SK-N-MC (cell line): ENCODE results near the gene RNF212B.
"Not testable (repeated sequence)": the region's sequence is repeated elsewhere in the genome, so short reads cannot be mapped to it uniquely, and the experiment has no call there.

Experiments
- DNase-seq: peaks from one replicate; pipeline ENCODE4 v3.0.0-alpha.2; 2011; ENCODE audit warnings: low read depth, low spot score
- H3K27ac ChIP-seq: fragments of 200-600 bp; sonication (generic); 2 replicates; pipeline ENCODE4 v1.5.1; 2016; ENCODE audit warnings: mixed run types
- H3K36me3 ChIP-seq: fragments of 200-600 bp; sonication (generic); 2 replicates; pipeline ENCODE4 v1.6.1; 2017; ENCODE audit warnings: antibody characterized with exemption, low read length, mixed read lengths; ENCODE audit not compliant: insufficient read depth
- H3K4me3 ChIP-seq: fragments of 200-600 bp; sonication (generic); 2 replicates; pipeline ENCODE4 v1.5.1; 2016
- H3K9ac ChIP-seq: fragments of 200-600 bp; sonication (generic); 2 replicates; pipeline ENCODE4 v1.8.0; 2017; ENCODE audit warnings: mixed run types, mixed read lengths; ENCODE audit not compliant: insufficient read length
- H3K9me3 ChIP-seq: fragments of 200-600 bp; sonication (generic); 2 replicates; pipeline ENCODE4 v1.6.1; 2017; ENCODE audit warnings: low read depth, mild to moderate bottlenecking, antibody characterized with exemption, low read length, moderate library complexity, mixed read lengths
- EZH2 ChIP-seq: fragments of 200-600 bp; sonication (generic); IDR thresholded peaks from one replicate; pipeline ENCODE4 v1.6.1; 2017; ENCODE audit warnings: antibody characterized with exemption
- FOXP2 ChIP-seq: optimal IDR thresholded peaks from 2 replicates; pipeline ENCODE3; 2011; ENCODE audit warnings: mild to moderate bottlenecking, moderate library complexity; ENCODE audit not compliant: insufficient read depth; ENCODE audit errors: extremely low read length, control extremely low read depth
- POLR2AphosphoS5 ChIP-seq: IDR thresholded peaks from 2 replicates; pipeline ENCODE4 v1.6.1; 2012; ENCODE audit warnings: mild to moderate bottlenecking, low read depth, low read length, borderline replicate concordance

Gene RNF212B

GRCh38 chr14:23208324-23208723 is 29.4 kb upstream of the RNF212B start:
- Histone ChIP-seq H3K9ac (no peak overlapping the region), H3K9me3 (no peaks in the 10 kb centered on the region), H3K4me3 (no peak overlapping the region), H3K36me3 (no peaks in the 10 kb centered on the region), H3K27ac (no peak overlapping the region)
- no peak for DNase-seq
- TF ChIP-seq POLR2AphosphoS5 (no peak), FOXP2 (no peak), EZH2 (no peak)

GRCh38 chr14:23209651-23210423 is 27.9 kb upstream of the RNF212B start:
- DNase-seq = no peak
- Histone ChIP-seq H3K36me3 (no peaks in the 10 kb centered on the region), H3K27ac (no peak overlapping the region), H3K9me3 (no peaks in the 10 kb centered on the region), H3K4me3 (no peak overlapping the region), H3K9ac (no peak overlapping the region)
- TF ChIP-seq FOXP2 (no peak), EZH2 (no peak), POLR2AphosphoS5 (no peak)

DNA sequence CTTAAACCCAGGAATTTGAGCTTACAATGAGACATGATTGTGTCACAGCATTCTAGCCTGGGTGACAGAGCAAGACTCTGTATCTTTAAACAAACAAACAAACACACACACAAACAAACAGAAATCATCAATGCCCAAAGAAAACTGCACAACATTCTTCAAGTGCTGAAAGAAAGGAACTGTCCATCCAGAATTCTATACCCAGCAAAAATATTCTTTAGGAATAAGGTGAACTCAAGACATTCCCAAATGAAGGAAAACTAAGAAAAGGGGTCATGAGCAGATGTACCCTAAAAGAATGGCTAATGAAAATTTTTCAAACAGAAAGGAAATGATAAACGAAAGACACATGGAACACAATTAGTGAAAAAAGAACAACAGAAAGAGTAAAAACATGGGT is 22.3 kb upstream of the RNF212B start:
- Histone ChIP-seq H3K9me3 (no peaks in the 10 kb centered on the region), H3K36me3 (no peaks in the 10 kb centered on the region), H3K27ac (no peak overlapping the region), H3K9ac (no peak overlapping the region), H3K4me3 (no peak overlapping the region)
- DNase-seq = no peak
- TF ChIP-seq POLR2AphosphoS5 (no peak), EZH2 (no peak), FOXP2 (no peak)

DNA sequence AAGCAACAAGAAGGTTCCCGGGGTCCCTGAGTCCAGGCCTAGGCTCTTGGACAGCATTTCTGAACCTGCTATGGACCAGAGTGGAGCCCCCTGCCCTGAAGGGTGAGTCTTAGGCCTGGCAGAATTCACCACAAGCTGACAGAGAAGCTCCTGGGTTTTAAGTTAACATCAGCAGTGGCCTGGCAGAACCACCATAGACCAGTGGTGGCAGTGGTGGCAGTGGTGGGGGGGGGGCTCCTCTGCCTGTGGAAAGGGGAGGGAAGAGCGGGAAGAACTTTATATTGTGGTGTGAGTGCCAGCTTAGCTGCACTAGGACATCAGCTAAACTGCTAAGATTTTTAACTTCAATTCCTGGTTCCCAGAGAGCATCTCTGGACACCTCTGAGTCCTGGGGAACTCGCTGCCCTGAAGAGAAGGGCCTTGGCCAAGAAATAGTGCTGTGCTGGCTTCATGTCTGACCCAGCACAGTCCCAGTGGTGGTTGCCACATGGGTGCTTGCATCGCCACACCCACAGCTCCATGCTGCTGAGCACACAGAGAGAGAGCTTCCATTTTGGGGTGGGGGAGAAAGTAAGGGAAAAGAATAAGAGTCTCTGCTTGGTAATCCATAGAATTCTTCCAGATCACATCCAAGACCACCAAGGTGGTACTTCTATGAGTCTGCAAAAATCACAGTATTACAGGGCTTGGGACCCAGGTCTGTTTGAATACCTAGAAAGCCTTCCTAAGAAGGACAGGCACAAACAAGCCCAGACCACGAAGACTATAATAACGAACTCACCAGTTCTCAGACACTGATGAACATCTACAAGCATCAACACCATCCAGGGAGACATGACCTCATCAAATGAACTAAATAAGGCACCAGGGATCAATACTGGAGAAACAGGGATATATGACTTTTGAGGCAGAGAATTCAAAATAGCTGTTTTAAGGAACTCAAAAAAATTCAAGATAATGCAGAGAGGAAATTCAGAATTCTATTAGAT is 20.4 kb upstream of the RNF212B start:
- Histone ChIP-seq H3K4me3 (no peak overlapping the region), H3K36me3 (no peaks in the 10 kb centered on the region), H3K9me3 (no peaks in the 10 kb centered on the region), H3K27ac (no peak overlapping the region), H3K9ac (no peak overlapping the region)
- DNase-seq = no peak
- TF ChIP-seq FOXP2 = no peak
- no peak for TF ChIP-seq POLR2AphosphoS5
- TF ChIP-seq EZH2 = no peak

DNA sequence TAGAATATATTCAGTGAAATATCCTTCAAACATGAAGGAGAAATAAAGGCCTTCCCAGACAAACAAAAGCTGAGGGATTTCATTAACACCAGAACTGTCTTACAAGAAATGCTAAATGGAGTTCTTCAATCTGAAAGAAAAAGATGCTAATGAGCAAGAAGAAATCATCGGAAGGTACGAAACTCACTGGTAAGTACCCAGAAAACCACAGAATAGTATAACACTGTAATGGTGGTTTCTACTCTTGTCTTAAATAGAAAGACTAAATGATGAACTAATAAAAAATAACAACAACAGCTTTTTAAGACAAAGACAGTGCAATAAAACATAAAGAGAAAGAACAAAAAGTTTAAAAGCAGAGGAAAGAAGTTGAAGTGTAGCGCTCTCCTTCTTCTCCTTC is 18.7 kb upstream of the RNF212B start:
- no peak for TF ChIP-seq FOXP2
- no peak for TF ChIP-seq EZH2
- no peak for TF ChIP-seq POLR2AphosphoS5
- Histone ChIP-seq H3K4me3 (no peak overlapping the region), H3K9ac (no peak overlapping the region), H3K9me3 (no peaks in the 10 kb centered on the region), H3K36me3 (no peaks in the 10 kb centered on the region), H3K27ac (no peak overlapping the region)
- no peak for DNase-seq

DNA sequence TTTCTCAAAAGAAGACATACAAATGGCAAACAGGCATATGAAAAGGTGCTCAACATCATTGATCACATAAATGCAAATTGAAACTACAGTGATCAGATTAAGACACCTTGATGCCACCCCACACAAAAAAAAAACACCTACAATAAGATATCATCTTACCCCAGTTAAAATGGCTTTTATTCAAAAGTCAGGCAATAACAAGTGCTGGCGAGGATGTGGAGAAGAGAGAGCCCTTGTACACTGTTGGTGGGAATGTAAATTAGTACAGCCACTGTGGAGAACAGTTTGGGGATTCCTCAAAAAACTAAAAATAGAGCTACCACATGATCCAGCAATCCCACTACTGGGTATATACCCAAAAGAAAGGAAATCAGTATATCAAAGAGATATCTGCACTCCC is 12.8 kb upstream of the RNF212B start:
- H3K4me3 ChIP-seq, H3K9me3 ChIP-seq, H3K36me3 ChIP-seq, H3K9ac ChIP-seq, DNase-seq, H3K27ac ChIP-seq: not testable (repeated sequence)

DNA sequence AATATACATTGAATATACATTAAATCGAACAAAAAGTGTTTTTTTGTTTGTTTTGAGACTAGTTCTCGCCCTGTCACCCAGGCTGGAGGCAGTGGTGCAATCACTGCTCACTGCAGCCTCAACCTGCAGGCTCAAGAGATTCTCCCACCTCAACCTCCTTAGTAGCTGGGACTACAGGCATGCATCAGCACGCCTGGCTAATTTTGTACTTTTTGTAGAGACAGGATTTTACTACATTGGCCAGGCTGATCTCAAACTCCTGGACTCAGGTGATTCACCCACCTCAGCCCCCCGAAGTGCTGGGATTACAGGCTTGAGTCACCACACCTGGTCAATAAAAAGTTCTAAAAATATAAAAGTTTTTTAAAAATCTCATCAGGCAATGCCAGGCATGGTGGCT is 10.2 kb upstream of the RNF212B start:
- DNase-seq = no peak
- Histone ChIP-seq H3K9ac (no peak overlapping the region), H3K9me3 (no peaks in the 10 kb centered on the region), H3K4me3 (no peak overlapping the region), H3K27ac (no peak overlapping the region), H3K36me3 (no peaks in the 10 kb centered on the region)
- no peak for TF ChIP-seq EZH2
- TF ChIP-seq POLR2AphosphoS5 = no peak
- no peak for TF ChIP-seq FOXP2

DNA sequence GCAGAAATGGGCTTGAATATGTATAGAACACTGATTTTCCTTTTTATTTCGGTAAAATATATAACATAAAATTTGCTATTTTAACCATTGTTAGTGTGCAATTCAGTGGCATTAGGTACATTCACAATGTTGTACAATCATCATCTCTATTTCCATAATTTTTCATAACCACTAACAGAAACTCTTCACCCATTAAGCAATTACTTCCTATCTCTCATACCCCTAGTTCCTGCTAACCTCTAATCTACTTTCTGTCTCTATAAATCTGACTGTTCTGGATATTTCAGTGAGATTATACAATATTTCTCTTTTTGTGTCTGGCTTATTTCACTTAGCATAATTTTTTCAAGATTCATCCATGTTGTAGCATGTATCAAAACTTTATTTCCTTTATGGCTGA is 8.9 kb upstream of the RNF212B start:
- Histone ChIP-seq H3K27ac (no peak overlapping the region), H3K9me3 (no peaks in the 10 kb centered on the region)

DNA sequence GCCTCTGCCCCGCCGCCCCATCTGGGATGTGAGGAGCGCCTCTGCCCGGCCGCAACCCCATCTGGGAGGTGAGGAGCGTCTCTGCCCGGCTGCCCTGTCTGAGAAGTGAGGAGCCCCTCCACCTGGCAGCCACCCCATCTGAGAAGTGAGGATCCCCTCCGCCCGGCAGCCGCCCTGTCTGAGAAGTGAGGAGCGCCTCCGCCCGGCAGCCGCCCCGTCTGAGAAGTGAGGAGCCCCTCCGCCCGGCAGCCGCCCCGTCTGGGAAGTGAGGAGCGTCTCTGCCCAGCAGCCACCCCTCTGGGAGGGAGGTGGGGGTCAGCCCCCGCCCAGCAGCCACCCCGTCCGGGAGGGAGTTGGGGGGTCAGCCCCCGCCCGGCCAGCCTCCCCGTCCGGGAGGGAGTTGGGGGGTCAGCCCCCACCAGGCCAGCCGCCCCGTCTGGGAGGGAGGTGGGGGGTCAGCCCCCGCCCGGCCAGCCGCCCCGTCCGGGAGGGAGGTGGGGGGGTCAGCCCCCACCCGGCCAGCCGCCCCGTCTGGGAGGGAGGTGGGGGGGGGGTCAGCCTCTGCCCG is 5.4 kb upstream of the RNF212B start:
- not testable (repeated sequence) for H3K36me3 ChIP-seq, H3K27ac ChIP-seq, H3K9ac ChIP-seq, H3K4me3 ChIP-seq, H3K9me3 ChIP-seq, DNase-seq

More for the DNA sequence above, 8.9 kb upstream of the RNF212B start:
- TF ChIP-seq FOXP2 (no peak), POLR2AphosphoS5 (no peak), EZH2 (no peak)
- DNase-seq = no peak
- no peak overlapping the region for H3K9ac ChIP-seq
- H3K36me3 ChIP-seq = no peaks in the 10 kb centered on the region
- H3K4me3 ChIP-seq = no peak overlapping the region
